ENCODE results near the gene ARHGDIA.

Gene ARHGDIA

DNA sequence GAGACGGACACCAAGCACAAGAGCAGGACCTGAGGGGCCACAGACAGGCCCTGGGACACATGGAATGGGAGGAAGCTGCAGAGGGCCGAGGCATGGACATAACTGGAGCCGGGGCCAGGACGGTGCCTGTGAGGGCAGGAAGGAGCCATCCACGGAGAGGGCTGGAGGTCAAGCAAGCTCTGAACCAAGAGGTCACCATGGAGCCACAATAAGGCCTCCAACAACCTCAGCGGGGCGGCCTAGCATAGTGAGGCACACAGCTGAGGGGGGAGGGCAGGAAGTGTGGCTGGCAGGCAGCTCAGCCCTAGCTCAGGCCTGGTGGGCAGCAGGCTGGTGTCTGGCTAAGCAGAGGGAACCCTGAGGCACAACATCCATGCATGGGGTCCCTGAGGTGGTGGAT, 42.5 kb downstream of the ARHGDIA start:
- DNase-seq (ENCODE audit: extremely low read depth in 1 of 2, low read depth in 1 of 2): no peak

DNA sequence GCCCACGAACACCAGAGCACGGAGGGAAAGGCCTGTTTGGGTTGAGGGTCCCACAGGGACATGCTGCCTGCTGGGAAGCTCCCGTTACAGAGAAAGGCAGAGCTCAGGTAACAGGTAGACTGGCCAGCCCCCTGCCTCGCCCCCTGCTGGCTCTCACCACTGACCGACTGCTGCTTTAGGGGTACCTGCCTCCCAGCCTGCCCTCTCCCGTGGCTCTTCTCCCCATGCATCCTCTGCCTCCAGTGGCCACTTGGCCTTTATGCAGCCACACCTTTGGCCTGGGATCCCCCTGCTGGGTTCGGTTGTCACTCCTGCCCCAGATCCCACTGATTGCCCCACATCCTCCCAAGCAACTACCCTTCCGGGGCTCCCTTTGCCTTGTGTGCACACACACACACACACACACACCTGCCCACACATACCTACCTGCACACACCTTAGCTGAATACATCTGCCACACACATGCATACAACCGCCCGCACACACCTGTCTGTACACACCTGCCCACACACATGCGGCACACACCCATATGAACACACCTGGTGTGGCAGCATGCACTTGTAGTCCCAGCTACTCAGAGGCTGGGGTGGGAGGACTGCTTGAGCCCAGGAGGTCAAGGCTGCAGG, 45.2 kb downstream of the ARHGDIA start:
- no peak for DNase-seq (ENCODE audit: extremely low read depth in 1 of 2, low read depth in 1 of 2)

DNA sequence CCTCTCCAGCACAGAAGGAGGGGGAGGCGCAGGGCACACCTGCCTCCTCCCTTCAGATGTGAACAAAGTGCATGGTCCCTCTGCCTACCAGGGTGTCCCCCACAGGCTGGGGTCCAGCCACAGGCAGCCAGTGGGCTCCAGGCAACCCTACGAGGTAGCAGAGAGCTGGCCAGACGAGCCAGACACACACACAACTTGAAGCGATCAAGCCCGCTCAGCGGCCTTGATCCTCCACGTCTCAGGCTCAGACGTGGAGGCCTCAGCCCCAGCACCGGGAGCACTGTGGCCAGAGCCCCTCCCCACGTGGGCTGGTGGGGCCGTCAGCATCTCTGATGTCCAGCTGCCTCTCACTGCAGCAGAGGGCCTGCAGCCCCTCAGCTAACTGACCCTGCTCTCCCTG, 46.5 kb downstream of the ARHGDIA start:
- DNase-seq (ENCODE audit: extremely low read depth in 1 of 2, low read depth in 1 of 2): no peak

DNA sequence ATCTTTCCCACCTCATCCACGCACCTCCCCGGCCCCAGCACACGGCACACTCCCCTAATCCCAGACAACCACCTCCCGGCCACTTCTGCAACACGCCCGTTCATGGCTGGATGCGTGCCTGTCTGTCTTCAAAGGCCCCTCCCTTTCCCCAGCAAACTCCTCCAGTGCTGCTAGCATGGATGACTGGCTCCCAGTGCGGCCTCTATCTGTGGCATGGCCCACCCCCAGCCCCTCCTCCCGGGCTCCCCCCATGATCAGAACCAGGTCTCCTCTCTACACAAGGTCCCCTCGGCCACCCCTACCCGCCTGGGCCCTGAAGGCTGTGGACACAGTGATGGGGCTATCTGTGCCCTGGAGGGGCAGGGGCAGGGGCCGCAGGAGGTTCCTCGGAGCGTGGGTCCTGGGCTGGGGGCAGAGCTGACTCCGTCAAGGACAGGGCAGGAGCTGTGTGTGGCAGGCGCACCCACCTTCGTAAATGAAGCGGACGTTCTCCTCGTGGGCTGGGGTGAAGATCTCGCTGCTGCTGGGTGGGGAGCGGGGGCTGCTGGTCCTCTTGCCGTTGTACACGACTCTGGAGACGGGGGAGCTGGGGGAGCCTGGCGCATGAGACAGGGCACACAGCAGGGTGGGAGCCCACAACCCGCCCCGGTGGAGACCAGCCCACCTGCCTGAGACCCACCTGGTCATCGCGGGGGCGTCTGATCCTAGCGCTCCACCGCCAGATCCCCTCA, 47.2 kb downstream of the ARHGDIA start:
- no peak for DNase-seq (ENCODE audit: extremely low read depth in 1 of 2, low read depth in 1 of 2)

DNA sequence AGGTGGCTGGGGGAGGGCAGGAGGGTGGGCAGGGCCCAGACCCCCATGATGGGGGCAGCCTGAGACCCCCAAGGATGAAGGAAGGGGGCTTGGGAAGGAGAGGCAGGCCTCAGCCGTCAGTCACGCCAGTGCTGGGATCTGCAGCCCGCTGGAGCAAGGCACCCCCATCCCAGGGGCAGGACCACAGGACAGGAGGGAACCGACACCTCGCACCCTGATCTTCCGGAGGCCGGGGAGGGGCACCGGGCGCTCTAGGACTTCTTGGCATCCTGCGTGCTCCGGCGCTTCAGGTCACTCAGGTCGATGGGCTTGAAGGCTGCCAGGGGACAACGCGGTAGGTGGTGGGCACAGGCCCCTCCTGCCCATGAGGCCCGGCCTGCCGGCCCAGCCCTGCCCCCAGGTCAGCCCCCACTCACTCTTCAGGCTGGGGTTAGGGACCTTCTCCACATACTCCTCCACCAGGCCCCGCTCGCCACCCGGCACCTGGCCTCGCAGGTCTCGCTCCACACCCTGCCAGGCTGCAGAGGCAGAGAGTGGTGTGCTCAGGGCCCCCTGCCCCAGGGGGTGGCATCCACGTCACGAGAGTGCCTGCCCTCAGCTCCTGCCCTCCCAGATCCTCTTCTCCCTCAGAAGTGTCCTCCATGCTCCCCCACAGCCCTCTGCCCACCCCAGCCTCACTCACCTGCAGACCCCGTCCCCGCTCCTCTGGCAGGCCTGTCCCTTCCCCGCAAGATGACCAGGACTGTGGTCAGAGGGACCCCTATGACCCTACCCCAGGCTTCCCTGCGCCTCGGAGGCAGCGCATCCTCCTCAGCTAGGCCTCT, 47.9 kb downstream of the ARHGDIA start:
- DNase-seq (ENCODE audit: extremely low read depth in 1 of 2, low read depth in 1 of 2): no peak

DNA sequence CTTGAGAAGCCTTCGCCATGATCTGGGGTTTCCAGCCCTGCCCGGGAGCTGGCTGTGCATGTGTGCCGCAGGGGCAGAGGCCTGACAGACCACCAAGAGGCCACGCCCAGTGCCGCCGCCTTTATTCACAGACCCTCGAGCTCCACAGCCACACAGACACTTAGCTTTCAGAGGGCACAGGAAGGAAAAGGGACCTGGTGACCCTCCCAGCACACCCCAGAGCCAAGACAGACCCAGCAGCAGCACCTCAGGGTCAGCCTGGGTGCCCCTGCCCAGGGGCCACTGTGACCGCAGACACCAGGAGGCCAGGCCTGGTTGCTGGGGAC, 48.9 kb downstream of the ARHGDIA start:
- DNase-seq (ENCODE audit: extremely low read depth in 1 of 2, low read depth in 1 of 2): no peak

DNA sequence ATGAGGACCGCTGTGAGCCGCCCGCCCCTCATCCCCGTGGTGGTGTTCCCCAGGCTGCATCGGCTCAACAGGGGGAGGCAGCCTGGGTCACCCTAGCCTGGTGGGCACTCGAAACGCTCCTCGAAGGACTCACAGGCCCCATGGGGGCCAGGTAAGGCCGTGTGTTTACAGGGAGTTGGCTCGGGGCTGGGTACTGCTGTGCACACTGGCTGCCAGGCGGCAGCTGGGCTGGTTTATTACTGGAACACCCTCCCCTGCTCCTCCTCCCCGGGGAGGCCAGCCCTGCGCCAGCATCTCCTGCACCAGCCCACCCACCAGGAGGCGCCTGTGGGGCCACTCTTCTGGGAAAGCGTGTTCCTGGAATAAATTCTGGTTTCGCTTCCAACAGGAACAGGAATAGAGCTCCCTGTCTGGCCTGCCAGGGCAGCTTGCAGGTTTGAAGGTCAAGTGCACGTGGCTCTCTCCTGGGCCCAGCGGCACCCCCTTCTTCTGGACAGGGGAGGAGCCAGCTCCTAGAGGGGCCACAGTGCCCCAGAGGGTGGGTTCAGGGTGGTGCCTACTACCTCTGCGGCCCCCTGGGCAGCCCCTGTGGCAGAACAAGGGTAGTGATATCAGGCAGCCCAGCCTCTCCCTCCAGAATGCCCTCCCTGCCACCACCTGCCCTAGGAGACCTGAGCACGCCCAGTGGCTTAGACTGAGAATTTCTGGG, 49.4 kb downstream of the ARHGDIA start:
- no peak for DNase-seq (ENCODE audit: extremely low read depth in 1 of 2, low read depth in 1 of 2)

DNA sequence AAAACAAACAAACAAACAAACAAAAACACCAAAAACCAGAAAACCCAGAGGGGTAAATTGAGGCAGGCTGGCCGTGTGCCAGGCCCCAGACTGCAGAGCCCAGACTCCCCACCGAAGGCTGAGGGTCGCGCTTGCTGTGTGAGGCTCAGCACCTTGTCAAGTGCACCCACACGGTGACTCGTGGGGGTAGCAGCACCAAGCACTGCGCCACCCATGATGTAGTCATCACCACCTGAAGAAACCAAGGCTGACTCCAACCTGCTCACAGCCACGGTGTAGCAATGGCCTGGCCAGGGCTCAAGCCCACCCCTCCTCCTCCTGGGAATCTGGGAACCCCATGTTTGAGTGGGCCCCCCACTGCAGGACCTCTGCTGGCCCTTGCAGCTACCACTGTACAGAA, 50.0 kb downstream of the ARHGDIA start:
- no peak for DNase-seq (ENCODE audit: extremely low read depth in 1 of 2, low read depth in 1 of 2)

DNA sequence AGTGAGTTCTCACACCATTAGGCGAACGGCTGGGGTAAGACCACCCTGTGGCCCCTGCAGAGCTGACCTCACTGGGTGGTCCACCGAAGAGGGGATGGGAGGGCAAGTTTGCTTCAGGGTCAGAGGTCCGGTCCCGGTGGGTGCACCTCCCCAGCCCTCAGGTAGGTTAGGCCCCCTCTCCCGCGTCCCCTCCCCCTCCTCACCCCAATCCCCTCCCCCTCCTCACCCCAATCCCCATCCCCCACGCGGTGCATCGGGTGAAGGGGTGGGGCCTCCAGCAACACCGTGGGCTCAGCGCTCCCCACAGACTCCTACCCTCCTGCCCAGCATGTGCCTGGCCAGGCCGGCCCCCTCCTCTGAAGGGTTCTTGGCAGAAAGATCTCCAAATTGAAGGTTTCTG, 51.4 kb downstream of the ARHGDIA start:
- DNase-seq (ENCODE audit: extremely low read depth in 1 of 2, low read depth in 1 of 2): no peak

DNA sequence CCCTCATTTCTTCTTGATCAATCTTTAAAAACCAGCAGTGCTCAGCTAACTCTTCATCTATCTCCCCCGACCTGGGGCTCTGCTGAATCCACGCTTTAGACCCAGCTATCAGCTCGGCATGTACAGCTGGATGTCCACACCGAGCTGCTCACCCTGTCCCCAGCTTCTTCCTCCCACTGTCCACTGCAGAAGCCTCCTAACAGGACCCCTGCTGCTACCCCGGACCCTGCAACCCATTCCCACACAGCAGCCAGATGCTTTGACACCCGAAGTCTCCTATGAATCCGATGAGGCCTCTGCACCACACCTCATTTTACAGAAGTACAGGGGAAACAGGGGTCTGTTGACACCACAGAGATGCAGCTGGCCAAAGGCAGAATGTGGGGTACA, 53.4 kb downstream of the ARHGDIA start:
- no peak for DNase-seq (ENCODE audit: extremely low read depth in 1 of 2, low read depth in 1 of 2)
